ENCODE measurements around the gene SLC24A3. TPM values are rescaled to one million over a fixed set of nuclear protein-coding genes. Genes with fewer than 3 reads are reported as not detected.

The SLC24A3 gene
- total and polyA plus RNA-seq, 11 donors = 0.26 to 3.9 (median 0.77) TPM

GRCh38 chr20:19497064-19497463 lies 284.6 kb downstream of the SLC24A3 start:
- 83 to 92% (median 88%) methylated on average over 6 of the region's 6 CpGs for WGBS, 4 donors
- H3K27ac ChIP-seq = no peak overlapping the region
- H3K4me3 ChIP-seq = no peak overlapping the region
- intact Hi-C loops (cut with DNase I) = no loop called here
- H3K27me3 ChIP-seq = peaks cover 0 to 4% (median 0%) of the 10 kb centered on the region in 9 donors
- no peaks in the 10 kb centered on the region for H3K36me3 ChIP-seq
- no peak for DNase-seq
- no peak for ATAC-seq
- H3K4me1 ChIP-seq = peaks cover 0 to 26% (median 0%) of the 10 kb centered on the region in 12 donors
- no peaks in the 10 kb centered on the region for H3K9me3 ChIP-seq
- TF ChIP-seq, protein P1, sequence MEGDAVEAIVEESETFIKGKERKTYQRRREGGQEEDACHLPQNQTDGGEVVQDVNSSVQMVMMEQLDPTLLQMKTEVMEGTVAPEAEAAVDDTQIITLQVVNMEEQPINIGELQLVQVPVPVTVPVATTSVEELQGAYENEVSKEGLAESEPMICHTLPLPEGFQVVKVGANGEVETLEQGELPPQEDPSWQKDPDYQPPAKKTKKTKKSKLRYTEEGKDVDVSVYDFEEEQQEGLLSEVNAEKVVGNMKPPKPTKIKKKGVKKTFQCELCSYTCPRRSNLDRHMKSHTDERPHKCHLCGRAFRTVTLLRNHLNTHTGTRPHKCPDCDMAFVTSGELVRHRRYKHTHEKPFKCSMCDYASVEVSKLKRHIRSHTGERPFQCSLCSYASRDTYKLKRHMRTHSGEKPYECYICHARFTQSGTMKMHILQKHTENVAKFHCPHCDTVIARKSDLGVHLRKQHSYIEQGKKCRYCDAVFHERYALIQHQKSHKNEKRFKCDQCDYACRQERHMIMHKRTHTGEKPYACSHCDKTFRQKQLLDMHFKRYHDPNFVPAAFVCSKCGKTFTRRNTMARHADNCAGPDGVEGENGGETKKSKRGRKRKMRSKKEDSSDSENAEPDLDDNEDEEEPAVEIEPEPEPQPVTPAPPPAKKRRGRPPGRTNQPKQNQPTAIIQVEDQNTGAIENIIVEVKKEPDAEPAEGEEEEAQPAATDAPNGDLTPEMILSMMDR (IDR thresholded peaks at IDR 0.05) = no peak
- TF ChIP-seq POLR2A (IDR thresholded peaks at IDR 0.05) = no peak

DNA sequence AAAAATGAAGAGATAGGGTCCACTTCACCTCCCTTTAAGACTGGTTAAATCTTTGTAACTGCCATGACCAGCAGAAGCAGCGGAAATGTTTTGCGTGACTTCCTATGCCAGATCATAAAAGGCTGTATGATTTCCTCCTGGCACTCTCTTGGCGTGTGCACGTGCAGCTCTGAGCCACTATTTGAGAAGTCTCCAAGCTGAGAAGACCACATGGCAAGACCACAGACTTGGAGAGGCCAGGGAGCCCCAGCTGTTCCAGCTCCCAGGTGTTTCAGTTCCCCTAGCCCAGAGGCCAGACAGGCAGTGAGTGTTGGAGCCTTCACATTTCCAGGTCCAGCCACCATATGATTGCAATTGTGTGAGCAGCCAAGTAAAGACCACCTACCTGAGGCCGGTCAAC lies 286.3 kb downstream of the SLC24A3 start:
- Histone ChIP-seq H3K36me3 (no peaks in the 10 kb centered on the region), H3K27me3 (peaks cover 0 to 4% (median 0%) of the 10 kb centered on the region in 9 donors), H3K27ac (no peak overlapping the region), H3K4me1 (peaks cover 0 to 21% (median 0%) of the 10 kb centered on the region in 12 donors), H3K9me3 (no peaks in the 10 kb centered on the region), H3K4me3 (no peak overlapping the region)
- TF ChIP-seq, protein P1 (IDR thresholded peaks at IDR 0.05) = no peak
- no peak for TF ChIP-seq POLR2A (IDR thresholded peaks at IDR 0.05)
- ATAC-seq (no peak), DNase-seq (no peak)
- intact Hi-C loops (cut with DNase I) = no loop called here
- 79 to 95% (median 84%) methylated on average over 5 of the region's 5 CpGs for WGBS, 4 donors

GRCh38 chr20:19501476-19502115 lies 289.2 kb downstream of the SLC24A3 start:
- WGBS, 4 donors = 82 to 88% (median 84%) methylated on average over 4 of the region's 4 CpGs
- ATAC-seq (no peak), DNase-seq (no peak)
- intact Hi-C loops (cut with DNase I) = no loop called here
- no peaks in the 10 kb centered on the region for H3K9me3 ChIP-seq
- TF ChIP-seq POLR2A (IDR thresholded peaks at IDR 0.05) = no peak
- TF ChIP-seq, protein P1 (IDR thresholded peaks at IDR 0.05) = no peak
- H3K27me3 ChIP-seq = peaks cover 0 to 4% (median 0%) of the 10 kb centered on the region in 9 donors
- H3K4me3 ChIP-seq = no peak overlapping the region
- no peaks in the 10 kb centered on the region for H3K36me3 ChIP-seq
- no peak overlapping the region for H3K27ac ChIP-seq
- H3K4me1 ChIP-seq = peaks cover 0 to 2% (median 0%) of the 10 kb centered on the region in 12 donors

DNA sequence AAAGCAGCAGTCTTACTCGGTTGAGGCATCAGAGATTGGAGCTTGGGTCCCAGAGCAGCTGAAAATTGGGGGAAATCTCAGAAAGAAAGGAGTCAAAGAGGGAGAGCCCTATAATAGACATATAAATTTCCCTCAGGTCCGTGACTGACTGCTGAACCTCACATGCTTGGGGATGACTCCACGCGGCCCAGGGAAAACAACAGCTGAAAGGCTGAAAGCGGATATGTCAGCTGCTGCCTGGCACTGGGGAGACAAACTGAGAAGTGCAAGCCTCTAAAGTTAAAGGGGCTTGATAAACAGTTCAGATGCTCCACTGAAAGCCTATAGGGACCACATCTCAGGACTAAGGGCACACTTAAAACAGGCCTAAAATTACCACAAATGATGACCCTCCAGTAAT lies 289.7 kb downstream of the SLC24A3 start:
- intact Hi-C loops (cut with DNase I) = no loop called here
- DNase-seq (no peak), ATAC-seq (no peak)
- Histone ChIP-seq H3K4me1 (no peaks in the 10 kb centered on the region), H3K27ac (no peak overlapping the region), H3K4me3 (no peak overlapping the region), H3K36me3 (no peaks in the 10 kb centered on the region), H3K9me3 (no peaks in the 10 kb centered on the region), H3K27me3 (peaks cover 0 to 4% (median 0%) of the 10 kb centered on the region in 9 donors)
- TF ChIP-seq, protein P1 (IDR thresholded peaks at IDR 0.05) = no peak
- no peak for TF ChIP-seq POLR2A (IDR thresholded peaks at IDR 0.05)
- WGBS, 4 donors = 74 to 85% (median 81%) methylated on average over 5 of the region's 5 CpGs

Data from heart left ventricle (tissue), 16 donors.